Measurements from ENCODE around the gene PRR30. TPM values are rescaled to one million over a fixed set of nuclear protein-coding genes. Genes with fewer than 3 reads are reported as not detected.
A peak's percentile ranks its signal among the peaks of the same experiment; 100 is the strongest.

The PRR30 gene
- total RNA-seq, 1 donor from 2014 or later, result not detected

GRCh38 chr2:27155069-27155520 is 15.9 kb upstream of the PRR30 start:
- no peak for DNase-seq (ENCODE audit: low read depth in 2 of 2)

GRCh38 chr2:27154488-27154887 is 15.3 kb upstream of the PRR30 start:
- no peak for DNase-seq (ENCODE audit: low read depth in 2 of 2)

GRCh38 chr2:27152796-27153464 is 13.7 kb upstream of the PRR30 start:
- DNase-seq (ENCODE audit: low read depth in 2 of 2), result no peak

GRCh38 chr2:27152102-27152795 is 13.0 kb upstream of the PRR30 start:
- no peak for DNase-seq (ENCODE audit: low read depth in 2 of 2)

- DNase-seq (ENCODE audit: low read depth in 2 of 2), result no peak
Observed at GRCh38 chr2:27150639-27151230, 11.5 kb upstream of the PRR30 start.

- DNase-seq (ENCODE audit: low read depth in 2 of 2), result no peak
Observed at GRCh38 chr2:27149570-27150405, 10.6 kb upstream of the PRR30 start.

- DNase-seq (ENCODE audit: low read depth in 2 of 2), result no peak
Observed at GRCh38 chr2:27148801-27149439, 9.7 kb upstream of the PRR30 start, which contains the start of gene TCF23. TSS of gene TCF23 (plus strand) at chr2:27149004. CDS start at chr2:27149134, 130 bp downstream.

- DNase-seq (ENCODE audit: low read depth in 2 of 2), result no peak
Observed at GRCh38 chr2:27147935-27148334, 8.7 kb upstream of the PRR30 start.

GRCh38 chr2:27145682-27146081 is 6.5 kb upstream of the PRR30 start:
- DNase-seq (ENCODE audit: low read depth in 2 of 2), result no peak

GRCh38 chr2:27143285-27143684 is 4.1 kb upstream of the PRR30 start:
- DNase-seq (ENCODE audit: low read depth in 2 of 2), result no peak

- no peak for DNase-seq (ENCODE audit: low read depth in 2 of 2)
Observed at GRCh38 chr2:27138111-27138510, 1.1 kb downstream of the PRR30 start.

- DNase-seq (ENCODE audit: low read depth in 2 of 2), result no peak
Observed at GRCh38 chr2:27137322-27137935, 1.8 kb downstream of the PRR30 start.

- DNase-seq (ENCODE audit: low read depth in 2 of 2), result no peak
Observed at GRCh38 chr2:27136751-27137150, 2.5 kb downstream of the PRR30 start.

- DNase-seq (ENCODE audit: low read depth in 2 of 2), result no peak
Observed at GRCh38 chr2:27135478-27135955, 3.7 kb downstream of the PRR30 start.

- DNase-seq (ENCODE audit: low read depth in 2 of 2), result no peak
Observed at GRCh38 chr2:27134781-27135477, 4.3 kb downstream of the PRR30 start.

GRCh38 chr2:27133905-27134780 is 5.1 kb downstream of the PRR30 start, which contains the start of gene PREB:
TSS of gene PREB (minus strand) at chr2:27134636. CDS start at chr2:27134421, 215 bp downstream.
- peak; percentile 89 to 93 for DNase-seq (ENCODE audit: low read depth in 2 of 2)

- DNase-seq (ENCODE audit: low read depth in 2 of 2), result no peak
Observed at GRCh38 chr2:27133195-27133875, 5.9 kb downstream of the PRR30 start.

GRCh38 chr2:27131429-27131828 is 7.8 kb downstream of the PRR30 start:
- DNase-seq (ENCODE audit: low read depth in 2 of 2), result no peak
